Measurements from ENCODE around the gene BIRC2. TPM values are rescaled to one million over a fixed set of nuclear protein-coding genes. Genes with fewer than 3 reads are reported as not detected.
"Not testable (repeated sequence)": the region's sequence is repeated elsewhere in the genome, so short reads cannot be mapped to it uniquely, and the experiment has no call there.

The BIRC2 gene
- polyA plus RNA-seq, 3 donors, result 77.3 to 89.0 (median 78.1) TPM

GRCh38 chr11:102357116-102357515 is 10.1 kb downstream of the BIRC2 start:
- no peak for DNase-seq (ENCODE audit: extremely low read depth in 1 of 11, low read depth in 9 of 11, low spot score in 4 of 11)

GRCh38 chr11:102359372-102359771 is 12.4 kb downstream of the BIRC2 start:
- no peak for DNase-seq (ENCODE audit: extremely low read depth in 1 of 11, low read depth in 9 of 11, low spot score in 4 of 11)

GRCh38 chr11:102360681-102361080 is 13.7 kb downstream of the BIRC2 start:
- no peak for DNase-seq (ENCODE audit: extremely low read depth in 1 of 11, low read depth in 9 of 11, low spot score in 4 of 11)

GRCh38 chr11:102361086-102362031 is 14.3 kb downstream of the BIRC2 start:
- no peak for DNase-seq (ENCODE audit: extremely low read depth in 1 of 11, low read depth in 9 of 11, low spot score in 4 of 11)

- no peak for DNase-seq (ENCODE audit: extremely low read depth in 1 of 11, low read depth in 9 of 11, low spot score in 4 of 11)
These were observed 18.0 kb downstream of the BIRC2 start for GRCh38 chr11:102364991-102365390.

GRCh38 chr11:102367364-102367763 is 20.4 kb downstream of the BIRC2 start:
- DNase-seq (ENCODE audit: extremely low read depth in 1 of 11, low read depth in 9 of 11, low spot score in 4 of 11), result no peak

GRCh38 chr11:102368472-102368871 is 21.5 kb downstream of the BIRC2 start:
- no peak for DNase-seq (ENCODE audit: extremely low read depth in 1 of 11, low read depth in 9 of 11, low spot score in 4 of 11)

GRCh38 chr11:102374633-102375424 is 27.8 kb downstream of the BIRC2 start:
- not testable (repeated sequence) for DNase-seq (ENCODE audit: extremely low read depth in 1 of 11, low read depth in 9 of 11, low spot score in 4 of 11)

GRCh38 chr11:102375720-102376399 is 28.8 kb downstream of the BIRC2 start:
- no peak for DNase-seq (ENCODE audit: extremely low read depth in 1 of 11, low read depth in 9 of 11, low spot score in 4 of 11)

GRCh38 chr11:102377891-102378290 is 30.9 kb downstream of the BIRC2 start:
- DNase-seq (ENCODE audit: extremely low read depth in 1 of 11, low read depth in 9 of 11, low spot score in 4 of 11), result no peak

GRCh38 chr11:102378818-102379217 is 31.8 kb downstream of the BIRC2 start:
- DNase-seq (ENCODE audit: extremely low read depth in 1 of 11, low read depth in 9 of 11, low spot score in 4 of 11), result no peak

- no peak for DNase-seq (ENCODE audit: extremely low read depth in 1 of 11, low read depth in 9 of 11, low spot score in 4 of 11)
These were observed 35.4 kb downstream of the BIRC2 start for GRCh38 chr11:102382384-102382783.

GRCh38 chr11:102383839-102384238 is 36.8 kb downstream of the BIRC2 start:
- no peak for DNase-seq (ENCODE audit: extremely low read depth in 1 of 11, low read depth in 9 of 11, low spot score in 4 of 11)

- no peak for DNase-seq (ENCODE audit: extremely low read depth in 1 of 11, low read depth in 9 of 11, low spot score in 4 of 11)
These were observed 37.5 kb downstream of the BIRC2 start for GRCh38 chr11:102384419-102385079.

- peak in 2 of 11 donors; percentile 21 to 23 for DNase-seq (ENCODE audit: extremely low read depth in 1 of 11, low read depth in 9 of 11, low spot score in 4 of 11)
These were observed 38.3 kb downstream of the BIRC2 start for GRCh38 chr11:102385085-102386007.

GRCh38 chr11:102386136-102386734 is 39.2 kb downstream of the BIRC2 start:
- DNase-seq (ENCODE audit: extremely low read depth in 1 of 11, low read depth in 9 of 11, low spot score in 4 of 11), result no peak

- DNase-seq (ENCODE audit: extremely low read depth in 1 of 11, low read depth in 9 of 11, low spot score in 4 of 11), result no peak
These were observed 40.2 kb downstream of the BIRC2 start for GRCh38 chr11:102387043-102387781.

Data from renal cortex interstitium (tissue), 11 donors.